G401 (cell line): ENCODE measurements around the gene ZNF778. TPM values are rescaled to one million over a fixed set of nuclear protein-coding genes. Genes with fewer than 3 reads are reported as not detected.

Source experiments
- DNase-seq: peaks from one replicate; pipeline ENCODE4 v3.0.0-alpha.2; 2015; ENCODE audit warnings: low spot score
- in situ Hi-C: cut with HindIII; loops from 2 replicates; pipeline ENCODE4 v1.10.0; 2016; ENCODE audit warnings: low sequenced_read_pairs, mixed read lengths
- total RNA-seq: library from RNA; depleted of rRNA; stranded (reverse); fragments of >200 nt; shearing (Covaris generic); gene quantifications from 2 replicates; pipeline ENCODE4 v1.2.3, GENCODE V29; 2014; rRNA removed

ZNF778 gene
- total RNA-seq, 1 experiment from 2014 or later = 8.3 TPM

DNA sequence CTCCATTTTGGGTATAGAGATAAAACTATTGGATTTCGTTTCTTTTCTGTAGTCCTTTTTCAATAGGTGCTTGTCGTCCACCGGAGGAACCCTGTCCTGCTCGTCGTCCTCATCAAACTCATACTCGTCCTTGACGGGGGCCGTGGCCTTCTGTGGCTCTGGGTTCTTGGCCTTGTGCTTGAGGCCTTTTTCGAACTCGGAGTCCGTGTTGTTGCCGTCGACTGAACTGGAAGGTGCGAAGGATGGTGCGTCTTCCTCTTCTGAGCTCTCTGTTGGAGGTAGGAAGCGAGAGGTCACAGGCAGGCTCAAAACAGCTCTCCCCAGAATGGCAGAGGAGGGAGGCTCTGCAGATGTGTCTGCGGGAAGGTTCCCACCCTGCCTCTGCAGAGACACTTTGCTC lies 67.9 kb downstream of the ZNF778 start:
- in situ Hi-C loops = no loop called here
- DNase-seq = no peak

DNA sequence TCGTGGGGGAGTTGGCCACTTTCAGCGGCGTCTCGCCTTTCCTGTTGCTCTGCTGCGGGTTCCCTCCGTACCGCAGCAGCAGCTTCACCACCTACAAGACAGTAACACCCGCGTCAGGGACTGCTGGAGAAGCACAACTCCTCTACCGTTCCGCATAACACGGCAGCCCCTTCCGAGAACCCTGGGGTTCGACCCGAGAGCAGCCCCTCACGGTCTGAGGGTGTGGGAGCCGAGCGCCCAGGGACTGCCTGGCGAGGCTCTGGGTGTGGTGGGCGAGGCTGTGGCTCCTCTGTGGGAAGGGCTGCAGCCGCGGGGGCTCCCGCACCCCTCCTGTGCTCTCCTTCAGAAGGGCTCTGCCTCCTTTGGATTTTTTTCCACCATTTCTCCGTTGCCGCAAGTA lies 68.6 kb downstream of the ZNF778 start:
- in situ Hi-C loops = no loop called here
- no peak for DNase-seq

Other genes starting within 250 kb of the ZNF778 start
- 0.12 and 0.64 TPM in 2 replicates for gene CBFA2T3, start 240.5 kb upstream of the ZNF778 start, total RNA-seq
- gene ACSF3, start 123.9 kb upstream of the ZNF778 start, total RNA-seq = 38.0 and 38.7 TPM in 2 replicates
- 0.37 TPM in 2 replicates for gene CDH15, start 46.0 kb upstream of the ZNF778 start, total RNA-seq
- 0.55 and 1.5 TPM in 2 replicates for gene SLC22A31, start 17.2 kb upstream of the ZNF778 start, total RNA-seq